IPS-15b (cell line): ENCODE measurements around the gene TRAF3.
"Not testable (repeated sequence)": the region's sequence is repeated elsewhere in the genome, so short reads cannot be mapped to it uniquely, and the experiment has no call there.

Experiments
- H3K27me3 ChIP-seq: one replicate; pipeline ENCODE4 v1.6.1; 2013; ENCODE audit warnings: low read length; ENCODE audit not compliant: control insufficient read depth, insufficient read depth
- H3K36me3 ChIP-seq: one replicate; pipeline ENCODE4 v1.6.1; 2013; ENCODE audit warnings: low read length; ENCODE audit not compliant: control insufficient read depth, insufficient read depth
- H3K4me1 ChIP-seq: one replicate; pipeline ENCODE4 v1.6.1; 2013; ENCODE audit warnings: mild to moderate bottlenecking, low read length; ENCODE audit not compliant: control insufficient read depth, insufficient read depth
- H3K4me3 ChIP-seq: one replicate; pipeline ENCODE4 v1.5.1; 2013; ENCODE audit warnings: low read depth, low read length
- H3K9ac ChIP-seq: one replicate; pipeline ENCODE4 v1.6.1; 2013; ENCODE audit warnings: low read depth, mild to moderate bottlenecking, low read length
- H3K9me3 ChIP-seq: one replicate; pipeline ENCODE4 v1.6.1; 2013; ENCODE audit warnings: mild to moderate bottlenecking, low read length; ENCODE audit not compliant: control insufficient read depth, insufficient read depth

Gene TRAF3

DNA sequence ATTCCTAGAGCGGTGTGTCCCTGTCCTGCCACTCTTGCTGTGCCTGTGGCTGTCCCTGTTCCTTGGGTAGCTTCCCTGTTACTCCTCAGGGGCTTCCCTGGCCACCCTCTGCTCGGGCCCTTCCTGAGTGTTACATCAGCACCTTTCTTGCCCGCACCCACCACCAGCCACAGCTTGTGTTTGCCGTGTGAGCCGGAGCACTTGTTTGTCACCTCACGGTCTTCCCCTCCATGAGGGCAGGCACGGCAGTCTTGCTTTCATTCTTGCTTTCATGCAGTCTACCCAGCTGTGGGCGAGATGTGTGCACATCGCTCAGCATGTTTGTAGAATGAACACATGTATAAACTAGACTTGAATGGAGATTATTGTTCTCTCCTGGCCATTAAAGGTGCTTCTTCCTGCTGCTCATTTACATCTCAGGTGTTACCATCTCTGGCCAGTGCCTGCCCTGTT is 42.0 kb downstream of the TRAF3 start:
- peaks cover 10% of the 10 kb centered on the region for H3K4me1 ChIP-seq
- no peaks in the 10 kb centered on the region for H3K36me3 ChIP-seq
- no peaks in the 10 kb centered on the region for H3K27me3 ChIP-seq
- H3K9me3 ChIP-seq = no peaks in the 10 kb centered on the region
- H3K9ac ChIP-seq = no peak overlapping the region
- H3K4me3 ChIP-seq = no peak overlapping the region

DNA sequence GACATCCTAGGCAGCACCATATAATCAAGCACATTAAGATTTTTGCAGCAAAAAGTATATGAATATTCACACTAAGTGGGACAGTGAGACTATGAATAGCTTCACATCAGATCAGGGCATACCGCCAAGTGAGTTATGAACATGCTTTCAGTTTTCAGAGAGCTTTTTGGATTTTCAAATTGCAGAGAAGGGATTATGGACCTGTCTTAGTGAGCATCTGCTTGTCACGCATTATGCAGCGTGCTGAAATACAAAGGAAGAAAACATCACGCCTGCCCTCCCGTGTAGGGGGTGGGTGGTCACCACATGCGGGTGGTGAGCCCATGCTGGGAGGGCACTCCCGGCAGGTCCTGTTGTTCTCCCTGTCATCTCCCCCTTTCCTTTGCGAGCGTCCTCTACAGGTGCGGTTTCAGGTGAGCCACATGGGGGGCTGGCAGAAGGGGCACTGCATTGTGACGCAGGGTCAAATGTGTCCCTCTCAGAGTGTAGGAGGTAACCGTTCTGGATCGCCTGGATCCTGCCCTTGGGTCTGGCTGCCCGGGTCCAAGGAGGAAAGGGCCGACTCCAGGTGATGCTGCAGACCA is 42.6 kb downstream of the TRAF3 start:
- Histone ChIP-seq H3K4me1 (peaks cover 13% of the 10 kb centered on the region), H3K27me3 (no peaks in the 10 kb centered on the region), H3K9ac (no peak overlapping the region), H3K9me3 (no peaks in the 10 kb centered on the region), H3K4me3 (no peak overlapping the region), H3K36me3 (no peaks in the 10 kb centered on the region)

DNA sequence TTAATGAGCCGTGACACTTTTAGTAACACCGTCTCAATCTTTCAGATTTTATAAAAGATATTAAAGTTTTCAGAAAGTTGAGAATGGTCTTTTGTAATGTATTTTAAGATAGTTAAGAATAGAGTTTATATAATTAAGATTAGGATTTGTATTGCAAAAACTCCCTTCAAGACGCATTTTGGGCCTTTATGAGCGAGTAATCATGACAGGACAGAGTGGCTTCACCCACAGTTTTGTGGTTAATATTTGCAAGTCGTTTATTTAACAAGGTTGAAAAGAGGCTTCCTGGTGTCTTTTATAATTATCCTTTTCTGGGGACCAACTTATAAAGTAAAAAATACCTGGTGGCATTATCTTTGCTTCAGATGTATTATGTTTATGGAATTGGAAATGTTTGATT is 44.0 kb downstream of the TRAF3 start:
- no peak overlapping the region for H3K9ac ChIP-seq
- H3K27me3 ChIP-seq = no peaks in the 10 kb centered on the region
- H3K4me1 ChIP-seq = peaks cover 20% of the 10 kb centered on the region
- H3K9me3 ChIP-seq = no peaks in the 10 kb centered on the region
- H3K4me3 ChIP-seq = no peak overlapping the region
- no peaks in the 10 kb centered on the region for H3K36me3 ChIP-seq

DNA sequence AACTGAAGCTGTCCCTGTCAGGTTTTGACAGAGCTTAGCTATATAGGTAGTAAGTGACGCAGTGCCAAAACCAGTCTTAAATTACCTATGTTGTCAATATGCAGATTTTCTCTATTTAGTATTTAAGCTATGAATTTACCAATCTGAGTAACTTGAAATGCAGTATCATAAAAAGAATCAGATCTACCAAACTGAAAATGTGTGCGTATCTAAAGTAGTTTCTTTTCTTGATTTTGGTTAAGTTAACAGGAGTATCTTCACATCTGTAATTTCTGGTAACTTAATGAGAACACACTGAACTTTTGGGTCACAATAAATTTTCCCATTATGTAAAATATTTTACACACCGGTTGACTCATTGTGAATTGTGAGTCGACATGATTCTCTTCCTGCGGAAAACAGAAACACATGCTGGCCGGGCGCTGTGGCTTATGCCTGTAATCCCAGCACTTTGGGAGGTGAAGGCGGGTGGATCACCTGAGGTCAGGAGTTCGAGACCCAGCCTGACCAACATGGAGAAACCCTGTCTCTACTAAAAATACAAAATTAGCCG is 45.1 kb downstream of the TRAF3 start:
- H3K36me3 ChIP-seq = no peaks in the 10 kb centered on the region
- H3K9ac ChIP-seq = no peak overlapping the region
- no peak overlapping the region for H3K4me3 ChIP-seq
- H3K9me3 ChIP-seq = no peaks in the 10 kb centered on the region
- peaks cover 21% of the 10 kb centered on the region for H3K4me1 ChIP-seq
- no peaks in the 10 kb centered on the region for H3K27me3 ChIP-seq

DNA sequence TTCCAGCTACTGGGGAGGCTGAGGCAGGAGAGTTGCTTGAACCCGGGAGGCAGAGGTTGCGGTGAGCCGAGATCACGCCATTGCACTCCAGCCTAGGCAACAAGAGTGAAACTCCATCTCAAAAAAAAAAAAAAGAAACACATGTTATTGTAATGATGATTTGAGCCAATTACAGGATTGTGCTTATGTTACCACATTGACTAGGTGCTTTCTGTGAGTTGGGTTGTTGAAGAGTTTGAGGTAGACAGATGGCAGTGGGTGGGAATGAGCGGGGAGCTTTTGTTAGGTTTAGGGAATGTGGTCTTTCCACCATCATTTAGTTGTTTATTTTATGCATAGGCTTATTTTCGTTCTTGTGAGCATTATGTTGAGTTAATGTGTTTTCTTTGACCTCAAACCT is 45.6 kb downstream of the TRAF3 start:
- not testable (repeated sequence) for H3K4me3 ChIP-seq, H3K36me3 ChIP-seq, H3K9me3 ChIP-seq, H3K9ac ChIP-seq, H3K27me3 ChIP-seq
- peaks cover 25% of the 10 kb centered on the region for H3K4me1 ChIP-seq

DNA sequence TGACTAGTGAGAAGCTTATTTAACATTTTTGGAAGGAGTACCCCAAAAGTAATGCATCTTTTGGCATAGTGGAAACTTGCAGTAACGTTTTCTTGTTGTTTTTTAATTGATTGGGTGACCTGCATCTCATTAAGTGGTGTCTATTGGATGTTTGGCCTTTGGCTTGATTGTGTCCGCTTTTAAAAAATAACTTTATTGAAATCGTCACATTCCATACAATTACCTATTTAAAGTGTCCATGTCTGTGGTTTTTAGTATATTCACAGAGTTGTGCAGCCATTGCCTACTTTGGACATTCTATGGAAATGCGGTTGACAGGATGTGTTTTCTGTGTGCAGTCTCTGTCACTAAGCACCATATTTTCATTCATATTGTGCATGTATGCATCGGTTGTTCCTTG is 46.3 kb downstream of the TRAF3 start:
- Histone ChIP-seq H3K9ac (no peak overlapping the region), H3K9me3 (no peaks in the 10 kb centered on the region), H3K36me3 (no peaks in the 10 kb centered on the region), H3K4me1 (peaks cover 30% of the 10 kb centered on the region), H3K4me3 (no peak overlapping the region), H3K27me3 (no peaks in the 10 kb centered on the region)

DNA sequence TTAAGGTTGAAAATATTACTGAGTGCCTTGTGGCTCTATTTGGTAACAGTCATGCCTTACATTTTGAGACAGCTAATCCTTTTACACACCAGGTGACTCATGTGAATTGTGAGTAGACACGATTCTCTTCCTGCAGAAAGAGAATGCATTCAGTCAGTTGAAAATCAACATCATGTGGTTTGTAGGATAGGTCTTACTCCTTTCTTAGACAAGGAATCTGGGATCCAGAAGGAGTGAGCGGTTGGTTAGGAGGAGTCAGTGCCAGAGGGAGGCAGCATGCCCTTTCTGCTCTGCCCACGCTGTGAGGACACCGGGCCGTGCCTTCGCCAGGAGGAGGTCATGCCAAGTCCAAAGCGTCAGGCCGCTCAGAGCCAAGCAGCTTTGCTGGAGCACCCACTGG is 47.6 kb downstream of the TRAF3 start:
- Histone ChIP-seq H3K4me1 (peaks cover 35% of the 10 kb centered on the region), H3K9me3 (no peaks in the 10 kb centered on the region), H3K9ac (no peak overlapping the region), H3K36me3 (no peaks in the 10 kb centered on the region), H3K4me3 (no peak overlapping the region), H3K27me3 (no peaks in the 10 kb centered on the region)

DNA sequence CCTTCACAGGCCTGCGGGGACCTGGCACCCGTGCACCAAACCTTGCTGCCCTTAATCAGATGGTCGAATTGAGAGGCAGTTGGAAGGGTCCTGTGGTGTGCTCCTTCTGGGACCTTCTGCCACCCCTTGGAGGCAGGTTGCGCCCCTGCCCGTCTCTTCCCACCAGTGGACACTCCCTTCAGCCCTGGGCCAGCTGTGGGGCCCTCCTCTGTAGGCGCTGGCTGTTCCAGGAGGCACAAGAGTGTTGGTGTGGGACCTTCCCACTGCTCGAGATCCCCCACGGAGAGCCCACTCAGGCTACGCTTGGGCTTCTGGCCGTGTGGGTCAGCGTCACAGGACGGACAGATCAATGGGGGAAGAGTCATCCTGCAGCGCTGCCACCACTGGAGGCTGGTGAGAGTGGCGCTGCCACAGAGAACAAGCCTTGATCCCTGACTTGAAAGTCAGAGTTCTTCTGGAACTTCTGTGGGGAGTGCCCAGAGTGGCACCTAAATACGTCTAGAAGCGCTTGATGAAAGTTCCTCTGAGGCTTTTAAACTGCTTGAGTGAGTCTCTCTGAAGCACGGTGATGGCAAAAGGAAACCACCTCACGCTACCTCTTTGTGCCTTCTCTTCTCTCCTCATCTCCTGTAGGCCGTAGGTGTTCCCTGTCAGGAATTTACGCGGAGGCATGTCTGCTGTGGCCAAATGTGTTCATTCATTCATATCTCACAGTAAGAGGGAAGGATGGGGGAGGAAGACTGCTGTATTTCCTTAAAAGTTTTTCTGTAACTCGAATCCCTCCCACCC is 48.3 kb downstream of the TRAF3 start:
- Histone ChIP-seq H3K27me3 (no peaks in the 10 kb centered on the region), H3K4me1 (peaks cover 37% of the 10 kb centered on the region), H3K4me3 (no peak overlapping the region), H3K36me3 (no peaks in the 10 kb centered on the region), H3K9me3 (no peaks in the 10 kb centered on the region), H3K9ac (no peak overlapping the region)

DNA sequence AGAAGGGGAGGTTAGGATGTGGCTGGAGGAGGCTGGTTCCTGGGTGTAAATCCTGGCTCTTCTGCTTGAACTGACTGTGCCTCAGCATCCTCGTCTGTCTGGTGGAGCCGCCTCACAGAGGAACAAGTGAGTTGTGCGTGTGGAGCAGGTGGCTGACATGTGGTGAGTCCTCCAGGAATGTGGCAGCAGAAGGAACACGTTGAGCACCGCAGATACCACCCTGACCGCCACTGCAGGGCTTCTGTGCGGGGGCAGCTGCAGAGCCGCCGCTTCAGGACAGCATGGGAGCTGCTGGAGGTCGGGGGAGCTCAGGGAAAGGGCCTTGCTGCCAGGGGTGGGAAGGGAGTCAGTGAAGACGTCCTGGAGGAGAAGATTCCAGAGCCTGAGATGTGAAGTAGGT is 48.9 kb downstream of the TRAF3 start:
- Histone ChIP-seq H3K4me3 (no peak overlapping the region), H3K4me1 (peaks cover 36% of the 10 kb centered on the region), H3K27me3 (no peaks in the 10 kb centered on the region), H3K9me3 (no peaks in the 10 kb centered on the region), H3K36me3 (no peaks in the 10 kb centered on the region), H3K9ac (no peak overlapping the region)

DNA sequence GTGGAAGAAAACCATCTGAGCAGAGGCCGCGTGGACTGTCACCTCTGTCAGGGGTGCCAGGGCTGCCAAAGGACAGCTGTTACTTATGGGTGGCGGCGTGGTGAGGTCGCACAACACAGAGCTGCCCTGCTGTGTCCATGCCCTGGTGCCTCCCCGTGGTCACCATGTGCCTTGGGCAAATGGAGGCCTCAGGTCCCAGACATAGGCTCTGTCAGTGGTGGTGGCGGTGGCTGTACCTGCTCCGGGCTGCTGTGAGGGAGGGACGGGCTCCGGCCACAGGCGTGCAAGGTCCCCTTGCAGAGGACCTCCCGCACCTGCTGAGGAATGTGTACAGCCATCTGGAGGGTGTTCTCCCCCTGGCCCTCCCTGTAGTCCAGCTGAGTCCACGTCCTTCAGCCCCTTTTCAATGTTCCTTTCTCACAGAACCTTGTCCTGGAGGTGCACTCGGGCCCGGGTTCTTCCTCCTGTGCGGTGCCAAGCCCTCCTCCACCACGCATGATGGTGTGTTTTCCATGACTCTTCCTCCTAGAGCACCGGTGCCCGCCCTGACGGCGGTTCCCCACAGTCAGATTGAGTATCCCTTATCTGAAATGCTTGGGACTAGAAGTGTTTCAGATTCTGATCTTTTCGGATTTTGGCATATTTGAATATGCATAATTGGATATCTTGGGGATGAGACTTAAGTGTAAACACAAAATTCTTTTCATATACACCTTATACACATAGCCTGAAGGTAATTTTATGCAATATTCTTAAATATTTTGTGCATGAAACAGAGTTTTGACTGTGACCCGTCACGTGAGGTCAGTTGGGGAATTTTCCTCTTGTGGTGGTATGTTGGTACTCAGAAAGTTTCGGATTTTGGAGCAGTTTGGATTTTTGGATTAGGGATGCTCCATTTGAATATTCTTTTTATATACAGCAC is 49.8 kb downstream of the TRAF3 start:
- Histone ChIP-seq H3K36me3 (no peaks in the 10 kb centered on the region), H3K4me1 (peaks cover 34% of the 10 kb centered on the region)

DNA sequence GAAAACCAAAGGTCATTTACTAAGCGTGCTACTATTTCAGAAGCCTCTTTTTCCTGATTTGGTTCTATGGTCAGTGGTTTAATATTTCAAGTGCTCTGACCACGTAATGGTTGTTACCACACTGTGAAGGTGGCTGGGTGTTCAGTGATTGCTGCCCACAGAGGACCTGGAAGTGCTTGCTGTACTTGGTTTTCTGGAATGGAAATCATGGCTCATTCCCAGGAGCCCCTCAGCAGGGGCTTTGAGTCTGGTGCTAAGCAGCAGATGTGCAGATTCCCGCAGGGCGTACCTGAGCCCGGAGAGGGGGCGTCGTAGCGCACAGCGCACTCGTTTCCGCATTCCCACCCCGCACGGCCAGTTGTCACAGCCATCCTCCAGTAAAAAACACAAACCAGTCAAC is 50.5 kb downstream of the TRAF3 start:
- Histone ChIP-seq H3K27me3 (no peaks in the 10 kb centered on the region), H3K9me3 (no peaks in the 10 kb centered on the region), H3K36me3 (no peaks in the 10 kb centered on the region), H3K9ac (no peak overlapping the region), H3K4me3 (no peak overlapping the region), H3K4me1 (peaks cover 34% of the 10 kb centered on the region)

More for the DNA sequence above, 49.8 kb downstream of the TRAF3 start:
- H3K27me3 ChIP-seq = no peaks in the 10 kb centered on the region
- H3K9ac ChIP-seq = no peak overlapping the region
- H3K4me3 ChIP-seq = no peak overlapping the region
- H3K9me3 ChIP-seq = no peaks in the 10 kb centered on the region
